ENCODE results near the gene CLDN4.
"Not testable (repeated sequence)": the region's sequence is repeated elsewhere in the genome, so short reads cannot be mapped to it uniquely, and the experiment has no call there.

The CLDN4 gene

DNA sequence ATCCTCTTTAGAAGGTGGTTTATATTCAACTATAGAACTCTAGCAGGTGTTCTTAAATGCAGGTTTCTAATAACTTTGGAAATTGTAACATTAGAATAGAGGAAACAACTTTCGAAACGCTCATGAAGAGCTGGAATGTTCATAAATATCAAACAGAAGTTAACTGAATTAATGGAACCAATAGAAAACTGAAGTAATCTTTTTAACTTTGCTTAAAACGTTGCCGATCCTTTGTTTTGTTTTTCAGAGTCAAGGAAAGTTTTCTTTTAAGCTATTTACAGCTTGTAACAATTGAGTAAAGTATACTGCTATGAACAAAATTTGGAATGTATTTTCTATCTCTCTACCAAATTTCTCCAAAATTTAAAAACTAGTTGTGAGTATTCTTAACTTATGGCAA lies 41.7 kb upstream of the CLDN4 start (continued):
- no peak for TF ChIP-seq ZNF112 (tag by site-specific recombination; IDR thresholded peaks at IDR 0.05)
- TF ChIP-seq TRIM28 (IDR thresholded peaks at IDR 0.05; ENCODE audit: borderline replicate concordance, low read length) = no peak
- TF ChIP-seq ZNF433 (tag by site-specific recombination; IDR thresholded peaks at IDR 0.05; ENCODE audit: low read depth) = no peak

DNA sequence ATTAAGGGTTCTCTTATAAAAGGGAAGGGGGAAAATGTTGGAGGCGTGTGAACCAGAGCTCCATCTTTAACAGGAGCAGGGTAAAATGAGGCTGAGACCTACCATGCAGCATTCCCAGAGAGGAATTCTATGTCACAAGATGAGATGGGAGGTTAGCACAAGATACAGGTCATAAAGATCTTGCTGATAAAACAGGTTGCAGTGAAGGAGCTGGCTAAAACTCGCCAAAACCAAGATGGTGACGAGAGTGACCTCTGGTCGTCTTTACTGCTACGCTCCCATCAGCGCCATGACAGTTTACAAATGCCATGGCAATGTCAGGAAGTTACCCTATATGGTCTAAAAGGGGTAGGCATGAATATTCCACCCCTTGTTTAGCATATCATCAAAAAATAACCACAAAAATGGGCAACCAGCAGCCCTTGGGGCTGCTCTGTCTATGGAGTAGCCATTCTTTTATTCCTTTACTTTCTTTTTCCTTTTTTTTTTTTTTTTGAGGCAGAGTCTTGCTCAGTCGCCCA lies 39.6 kb upstream of the CLDN4 start:
- POLR2A ChIA-PET; H3K4me1 ChIP-seq (ENCODE audit: control insufficient read depth, insufficient read depth, low read length); H3K9me3 ChIP-seq (ENCODE audit: control insufficient read depth, insufficient read depth, low read depth, low read length); H3K27ac ChIP-seq (ENCODE audit: extremely low read depth, low read depth, low read length); H3K4me3 ChIP-seq (ENCODE audit: low read depth, low read length); H3K36me3 ChIP-seq (ENCODE audit: control insufficient read depth in 2 of 2, insufficient read depth in 1 of 2, low read length in 2 of 2): not testable (repeated sequence)
- CTCF ChIA-PET = interaction anchor here (0.6 to 0.7 kb wide), 3 partner anchors 35 to 57 kb away, joined by 3 read pairs; no protein-coding TSS in a partner anchor

DNA sequence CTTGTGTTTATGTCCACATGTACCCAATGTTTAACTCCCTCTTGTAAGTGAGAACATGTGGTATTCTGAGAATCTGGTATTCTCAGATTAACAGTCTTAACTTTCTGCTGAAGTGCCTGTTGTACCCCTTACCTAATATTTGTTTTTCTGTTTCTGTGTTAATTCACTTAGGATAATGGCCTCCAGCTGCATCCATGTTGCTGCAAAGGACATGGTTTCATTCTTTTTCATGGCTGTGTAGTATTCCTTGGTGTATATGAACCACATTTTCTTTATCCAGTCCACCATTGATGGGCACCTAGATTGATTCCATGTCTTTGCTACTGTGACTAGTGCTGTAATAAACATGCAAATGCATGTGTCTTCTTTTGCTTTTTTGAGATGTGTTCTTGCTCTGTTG lies 35.6 kb upstream of the CLDN4 start:
- H3K4me1 ChIP-seq (ENCODE audit: control insufficient read depth, insufficient read depth, low read length); CTCF ChIA-PET; H3K27ac ChIP-seq (ENCODE audit: extremely low read depth, low read depth, low read length); H3K9me3 ChIP-seq (ENCODE audit: control insufficient read depth, insufficient read depth, low read depth, low read length); H3K4me3 ChIP-seq (ENCODE audit: low read depth, low read length); H3K36me3 ChIP-seq (ENCODE audit: control insufficient read depth in 2 of 2, insufficient read depth in 1 of 2, low read length in 2 of 2); POLR2A ChIA-PET: not testable (repeated sequence)
- TF ChIP-seq, protein P1, sequence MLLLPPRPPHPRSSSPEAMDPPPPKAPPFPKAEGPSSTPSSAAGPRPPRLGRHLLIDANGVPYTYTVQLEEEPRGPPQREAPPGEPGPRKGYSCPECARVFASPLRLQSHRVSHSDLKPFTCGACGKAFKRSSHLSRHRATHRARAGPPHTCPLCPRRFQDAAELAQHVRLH (tag by site-specific recombination; IDR thresholded peaks at IDR 0.05) = peak; percentile 71
- peak; percentile 87 for TF ChIP-seq ZNF146 (tag by site-specific recombination; IDR thresholded peaks at IDR 0.05)

DNA sequence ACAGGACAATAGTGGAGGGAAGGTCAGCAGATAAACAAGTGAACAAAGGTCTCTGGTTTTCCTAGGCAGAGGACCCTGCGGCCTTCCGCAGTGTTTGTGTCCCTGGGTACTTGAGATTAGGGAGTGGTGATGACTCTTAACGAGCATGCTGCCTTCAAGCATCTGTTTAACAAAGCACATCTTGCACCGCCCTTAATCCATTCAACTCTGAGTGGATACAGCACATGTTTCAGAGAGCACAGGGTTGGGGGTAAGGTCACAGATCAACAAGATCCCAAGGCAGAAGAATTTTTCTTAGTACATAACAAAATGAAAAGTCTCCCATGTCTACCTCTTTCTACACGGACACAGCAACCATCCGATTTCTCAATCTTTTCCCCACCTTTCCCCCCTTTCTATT lies 34.1 kb upstream of the CLDN4 start:
- H3K27ac ChIP-seq (ENCODE audit: extremely low read depth, low read depth, low read length); H3K9me3 ChIP-seq (ENCODE audit: control insufficient read depth, insufficient read depth, low read depth, low read length); H3K4me1 ChIP-seq (ENCODE audit: control insufficient read depth, insufficient read depth, low read length); CTCF ChIA-PET; H3K4me3 ChIP-seq (ENCODE audit: low read depth, low read length); POLR2A ChIA-PET; H3K36me3 ChIP-seq (ENCODE audit: control insufficient read depth in 2 of 2, insufficient read depth in 1 of 2, low read length in 2 of 2): not testable (repeated sequence)
- peak; percentile 16; the same call in 1 of the 2 replicates for TF ChIP-seq KLF1 (tag by site-specific recombination; IDR thresholded peaks at IDR 0.05)

DNA sequence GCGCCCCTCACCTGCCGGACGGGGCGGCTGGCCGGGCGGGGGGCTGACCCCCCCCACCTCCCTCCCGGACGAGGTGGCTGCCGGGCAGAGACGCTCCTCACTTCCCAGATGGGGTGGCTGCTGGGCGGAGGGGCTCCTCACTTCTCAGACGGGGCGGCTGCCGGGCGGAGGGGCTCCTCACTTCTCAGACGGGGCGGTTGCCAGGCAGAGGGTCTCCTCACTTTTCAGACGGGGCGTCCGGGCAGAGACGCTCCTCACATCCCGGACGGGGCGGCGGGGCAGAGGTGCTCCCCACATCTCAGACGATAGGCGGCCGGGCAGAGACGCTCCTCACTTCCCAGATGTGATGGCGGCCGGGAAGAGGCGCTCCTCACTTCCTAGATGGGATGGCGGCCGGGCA lies 33.6 kb upstream of the CLDN4 start:
- H3K4me3 ChIP-seq (ENCODE audit: low read depth, low read length); CTCF ChIA-PET; H3K27ac ChIP-seq (ENCODE audit: extremely low read depth, low read depth, low read length); H3K4me1 ChIP-seq (ENCODE audit: control insufficient read depth, insufficient read depth, low read length); H3K36me3 ChIP-seq (ENCODE audit: control insufficient read depth in 2 of 2, insufficient read depth in 1 of 2, low read length in 2 of 2); POLR2A ChIA-PET; H3K9me3 ChIP-seq (ENCODE audit: control insufficient read depth, insufficient read depth, low read depth, low read length): not testable (repeated sequence)

DNA sequence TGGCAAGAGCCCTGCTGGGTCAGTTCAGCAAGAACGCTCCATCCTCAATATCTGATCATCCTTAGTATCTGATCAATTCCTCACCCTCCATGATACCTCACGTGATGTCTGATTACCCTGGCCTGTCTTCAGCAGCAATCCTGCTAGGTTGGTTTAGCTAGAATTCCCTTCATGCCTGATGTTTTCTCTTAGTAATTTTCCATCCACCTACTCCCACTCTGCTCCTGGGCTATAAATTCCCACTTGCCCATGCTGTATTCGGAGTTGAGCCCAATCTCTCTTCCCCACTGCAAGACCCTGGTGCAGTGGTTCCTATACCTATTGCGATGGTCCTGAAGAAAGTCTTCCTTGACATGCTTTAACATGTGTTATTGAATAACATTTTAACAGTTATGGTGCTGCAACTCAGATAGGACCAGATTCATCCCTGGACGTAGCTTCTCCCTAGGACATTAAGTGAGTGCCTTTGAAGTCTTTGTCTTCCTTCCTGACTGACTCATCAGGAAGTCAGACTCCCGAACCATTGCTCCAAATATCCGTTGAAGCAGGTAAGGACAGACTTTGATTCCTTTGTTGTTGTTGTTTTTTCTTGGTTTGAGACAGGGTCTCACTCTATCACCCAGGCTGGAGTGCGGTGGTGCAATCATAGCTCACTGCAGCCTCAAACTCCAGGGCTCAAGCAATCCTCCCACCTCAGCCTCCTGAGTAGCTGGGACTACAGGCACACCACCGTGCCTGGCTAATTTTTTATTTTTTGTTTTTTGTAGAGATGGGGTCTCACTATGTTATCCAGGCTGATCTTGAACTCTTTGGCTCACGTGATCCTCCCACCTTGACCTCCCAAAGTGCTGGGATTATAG lies 31.3 kb upstream of the CLDN4 start:
- ChIA-PET CTCF (interaction anchor here (0.8 kb wide), 1 partner anchor 13 kb away, joined by 4 read pairs; no protein-coding TSS in a partner anchor), POLR2A (interaction anchor here (0.7 kb wide), 1 partner anchor 12 kb away, joined by 3 read pairs; no protein-coding TSS in a partner anchor)
- Histone ChIP-seq H3K36me3 (ENCODE audit: control insufficient read depth in 2 of 2, insufficient read depth in 1 of 2, low read length in 2 of 2) (no peaks in the 10 kb centered on the region), H3K27ac (ENCODE audit: extremely low read depth, low read depth, low read length) (no peak overlapping the region), H3K4me1 (ENCODE audit: control insufficient read depth, insufficient read depth, low read length) (no peaks in the 10 kb centered on the region), H3K9me3 (ENCODE audit: control insufficient read depth, insufficient read depth, low read depth, low read length) (no peaks in the 10 kb centered on the region), H3K4me3 (ENCODE audit: low read depth, low read length) (no peak overlapping the region)
- TF ChIP-seq, protein P2, sequence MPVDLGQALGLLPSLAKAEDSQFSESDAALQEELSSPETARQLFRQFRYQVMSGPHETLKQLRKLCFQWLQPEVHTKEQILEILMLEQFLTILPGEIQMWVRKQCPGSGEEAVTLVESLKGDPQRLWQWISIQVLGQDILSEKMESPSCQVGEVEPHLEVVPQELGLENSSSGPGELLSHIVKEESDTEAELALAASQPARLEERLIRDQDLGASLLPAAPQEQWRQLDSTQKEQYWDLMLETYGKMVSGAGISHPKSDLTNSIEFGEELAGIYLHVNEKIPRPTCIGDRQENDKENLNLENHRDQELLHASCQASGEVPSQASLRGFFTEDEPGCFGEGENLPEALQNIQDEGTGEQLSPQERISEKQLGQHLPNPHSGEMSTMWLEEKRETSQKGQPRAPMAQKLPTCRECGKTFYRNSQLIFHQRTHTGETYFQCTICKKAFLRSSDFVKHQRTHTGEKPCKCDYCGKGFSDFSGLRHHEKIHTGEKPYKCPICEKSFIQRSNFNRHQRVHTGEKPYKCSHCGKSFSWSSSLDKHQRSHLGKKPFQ (tag by site-specific recombination; IDR thresholded peaks at IDR 0.05) = no peak
- peak; percentile 35; the same call in 1 of the 2 replicates for TF ChIP-seq ZFHX2 (tag by site-specific recombination; conservative IDR thresholded peaks at IDR 0.05)
